Measurements from ENCODE around the gene SYNE2. TPM values are rescaled to one million over a fixed set of nuclear protein-coding genes. Genes with fewer than 3 reads are reported as not detected.

Gene SYNE2
- total RNA-seq, 2 experiments from 2014 or later: 150 to 212 TPM

- intact Hi-C loops (cut with micrococcal nuclease; ENCODE audit: unreplicated experiment): no loop called here
- Histone ChIP-seq H3K36me3 (ENCODE audit: insufficient read depth, low read length) (peaks cover 70% of the 10 kb centered on the region), H3K79me2 (ENCODE audit: insufficient read depth, low read depth, low read length) (no peaks in the 10 kb centered on the region), H3K4me2 (ENCODE audit: low read length) (no peak overlapping the region), H2AFZ (ENCODE audit: low read length) (no peak overlapping the region), H3K27ac (ENCODE audit: low read depth, low read length, poor library complexity, severe bottlenecking) (no peak overlapping the region), H3K4me3 (ENCODE audit: low read depth, low read length, poor library complexity, severe bottlenecking) (no peak overlapping the region), H3K9me2 (ENCODE audit: insufficient read depth, low read length) (no peaks in the 10 kb centered on the region), H3K4me1 (ENCODE audit: insufficient read depth, low read length, poor library complexity, severe bottlenecking) (no peaks in the 10 kb centered on the region), H3K9me3 (ENCODE audit: low read length) (no peaks in the 10 kb centered on the region), H4K20me1 (ENCODE audit: insufficient read depth, low read length) (no peaks in the 10 kb centered on the region)
- TF ChIP-seq CTCF (conservative IDR thresholded peaks at IDR 0.05; ENCODE audit: low read length) (no peak), EZH2phosphoT487 (IDR thresholded peaks at IDR 0.05; ENCODE audit: borderline replicate concordance, low read depth, low read length) (no peak)
- BruUV-seq (replicated peaks): no TSS peak
- POLR2A ChIA-PET: interaction anchor here (0.7 kb wide), 2 partner anchors 69 to 347 kb away, joined by 3 to 5 read pairs; no protein-coding TSS in a partner anchor
- CTCF ChIA-PET (ENCODE audit: unreplicated experiment): no interaction called here
- no peak for DNase-seq (ENCODE audit: low spot score)
These were observed 121.4 kb downstream of the SYNE2 start for GRCh38 chr14:63974176-63974575.

- POLR2A ChIA-PET: no interaction called here
- no peak overlapping the region for H3K27ac ChIP-seq (ENCODE audit: low read depth, low read length, poor library complexity, severe bottlenecking)
- H3K4me3 ChIP-seq (ENCODE audit: low read depth, low read length, poor library complexity, severe bottlenecking): no peak overlapping the region
These were observed 128.8 kb downstream of the SYNE2 start for GRCh38 chr14:63981569-63981968.

More at GRCh38 chr14:63981569-63981968, 128.8 kb downstream of the SYNE2 start:
- DNase-seq (ENCODE audit: low spot score): no peak
- H3K79me2 ChIP-seq (ENCODE audit: insufficient read depth, low read depth, low read length): no peaks in the 10 kb centered on the region
- no peak for TF ChIP-seq CTCF (conservative IDR thresholded peaks at IDR 0.05; ENCODE audit: low read length)
- no peak for TF ChIP-seq EZH2phosphoT487 (IDR thresholded peaks at IDR 0.05; ENCODE audit: borderline replicate concordance, low read depth, low read length)
- no peak overlapping the region for H3K4me2 ChIP-seq (ENCODE audit: low read length)
- intact Hi-C loops (cut with micrococcal nuclease; ENCODE audit: unreplicated experiment): no loop called here
- peaks cover 73% of the 10 kb centered on the region for H3K36me3 ChIP-seq (ENCODE audit: insufficient read depth, low read length)
- CTCF ChIA-PET (ENCODE audit: unreplicated experiment): no interaction called here
- H3K9me3 ChIP-seq (ENCODE audit: low read length): no peaks in the 10 kb centered on the region
- no peaks in the 10 kb centered on the region for H3K4me1 ChIP-seq (ENCODE audit: insufficient read depth, low read length, poor library complexity, severe bottlenecking)
- no peaks in the 10 kb centered on the region for H3K9me2 ChIP-seq (ENCODE audit: insufficient read depth, low read length)
- no peak overlapping the region for H2AFZ ChIP-seq (ENCODE audit: low read length)
- no peaks in the 10 kb centered on the region for H4K20me1 ChIP-seq (ENCODE audit: insufficient read depth, low read length)
- BruUV-seq (replicated peaks): no TSS peak
